Right lobe of liver (tissue), 4 donors: ENCODE results near the gene FARS2.

Experiments
- CTCF ChIP-seq, 4 donors: fragments of 200-600 bp in 3 of 4; fragments of 450-650 bp in 1 of 4; IDR thresholded peaks; one replicate each; pipeline versions ENCODE4 v1.5.1 to v1.8.0; 2016 to 2022; ENCODE audit warnings: antibody characterized with exemption in 4 of 4, mild to moderate bottlenecking in 2 of 4
- POLR2A ChIP-seq: fragments of 450-650 bp; IDR thresholded peaks from one replicate; pipeline ENCODE4 v1.6.1; 2017; ENCODE audit warnings: antibody characterized with exemption, mild to moderate bottlenecking
- donor health status: DM: no; HTN: no; CAD: no.
- donor health status: DM: no; HTN: no; CAD: no.
- donor health status: DM: no; HTN: yes; CAD: no.

- TF ChIP-seq CTCF (IDR thresholded peaks at IDR 0.05) = no peak
- no peak for TF ChIP-seq POLR2A
Observed at GRCh38 chr6:5786321-5786968, 525.1 kb downstream of the FARS2 start.
